Measurements from ENCODE around the gene PTPN12.
A peak's percentile ranks its signal among the peaks of the same experiment; 100 is the strongest.

PTPN12 gene

GRCh38 chr7:77524731-77525130 lies 12.4 kb upstream of the PTPN12 start:
- no peaks in the 10 kb centered on the region for H3K27me3 ChIP-seq (ENCODE audit: insufficient read depth, poor library complexity, severe bottlenecking)
- DNase-seq (ENCODE audit: low spot score) (no peak), ATAC-seq (ENCODE audit: low read depth) (no peak)
- no peak for TF ChIP-seq CTCF (IDR thresholded peaks at IDR 0.05; ENCODE audit: poor library complexity, severe bottlenecking)
- H3K4me3 ChIP-seq (ENCODE audit: severe bottlenecking): no peak overlapping the region
- peaks cover 5% of the 10 kb centered on the region for H3K4me1 ChIP-seq (ENCODE audit: insufficient read depth, poor library complexity, severe bottlenecking)
- no peaks in the 10 kb centered on the region for H3K9me3 ChIP-seq (ENCODE audit: severe bottlenecking)
- no peak overlapping the region for H3K27ac ChIP-seq (ENCODE audit: poor library complexity, severe bottlenecking)
- no peaks in the 10 kb centered on the region for H3K36me3 ChIP-seq (ENCODE audit: low read depth)

GRCh38 chr7:77525231-77525630 lies 11.9 kb upstream of the PTPN12 start:
- Histone ChIP-seq H3K4me3 (ENCODE audit: severe bottlenecking) (no peak overlapping the region), H3K36me3 (ENCODE audit: low read depth) (no peaks in the 10 kb centered on the region), H3K27ac (ENCODE audit: poor library complexity, severe bottlenecking) (no peak overlapping the region), H3K9me3 (ENCODE audit: severe bottlenecking) (no peaks in the 10 kb centered on the region), H3K27me3 (ENCODE audit: insufficient read depth, poor library complexity, severe bottlenecking) (no peaks in the 10 kb centered on the region), H3K4me1 (ENCODE audit: insufficient read depth, poor library complexity, severe bottlenecking) (peaks cover 5% of the 10 kb centered on the region)
- no peak for TF ChIP-seq CTCF (IDR thresholded peaks at IDR 0.05; ENCODE audit: poor library complexity, severe bottlenecking)
- peak; percentile 66; the same call in 2 of the 3 replicates for ATAC-seq (ENCODE audit: low read depth)
- DNase-seq (ENCODE audit: low spot score): no peak

GRCh38 chr7:77528368-77528767 lies 8.7 kb upstream of the PTPN12 start:
- H3K27ac ChIP-seq (ENCODE audit: poor library complexity, severe bottlenecking): no peak overlapping the region
- DNase-seq (ENCODE audit: low spot score): no peak
- H3K27me3 ChIP-seq (ENCODE audit: insufficient read depth, poor library complexity, severe bottlenecking): no peaks in the 10 kb centered on the region
- peak; percentile 59 for ATAC-seq (ENCODE audit: low read depth)
- H3K9me3 ChIP-seq (ENCODE audit: severe bottlenecking): no peaks in the 10 kb centered on the region
- no peaks in the 10 kb centered on the region for H3K36me3 ChIP-seq (ENCODE audit: low read depth)
- no peak overlapping the region for H3K4me3 ChIP-seq (ENCODE audit: severe bottlenecking)
- no peak for TF ChIP-seq CTCF (IDR thresholded peaks at IDR 0.05; ENCODE audit: poor library complexity, severe bottlenecking)
- peaks cover 5% of the 10 kb centered on the region for H3K4me1 ChIP-seq (ENCODE audit: insufficient read depth, poor library complexity, severe bottlenecking)

GRCh38 chr7:77529279-77529678 lies 7.8 kb upstream of the PTPN12 start:
- Histone ChIP-seq H3K4me3 (ENCODE audit: severe bottlenecking) (no peak overlapping the region), H3K9me3 (ENCODE audit: severe bottlenecking) (no peaks in the 10 kb centered on the region), H3K27me3 (ENCODE audit: insufficient read depth, poor library complexity, severe bottlenecking) (no peaks in the 10 kb centered on the region), H3K36me3 (ENCODE audit: low read depth) (no peaks in the 10 kb centered on the region), H3K27ac (ENCODE audit: poor library complexity, severe bottlenecking) (no peak overlapping the region), H3K4me1 (ENCODE audit: insufficient read depth, poor library complexity, severe bottlenecking) (peaks cover 5% of the 10 kb centered on the region)
- TF ChIP-seq CTCF (IDR thresholded peaks at IDR 0.05; ENCODE audit: poor library complexity, severe bottlenecking): no peak
- ATAC-seq (ENCODE audit: low read depth) (no peak), DNase-seq (ENCODE audit: low spot score) (no peak)

- H3K27me3 ChIP-seq (ENCODE audit: insufficient read depth, poor library complexity, severe bottlenecking): no peaks in the 10 kb centered on the region
- peaks cover 8% of the 10 kb centered on the region for H3K4me1 ChIP-seq (ENCODE audit: insufficient read depth, poor library complexity, severe bottlenecking)
- H3K36me3 ChIP-seq (ENCODE audit: low read depth): no peaks in the 10 kb centered on the region
- no peaks in the 10 kb centered on the region for H3K9me3 ChIP-seq (ENCODE audit: severe bottlenecking)
- no peak overlapping the region for H3K27ac ChIP-seq (ENCODE audit: poor library complexity, severe bottlenecking)
- DNase-seq (ENCODE audit: low spot score): no peak
- ATAC-seq (ENCODE audit: low read depth): no peak
- H3K4me3 ChIP-seq (ENCODE audit: severe bottlenecking): no peak overlapping the region
- no peak for TF ChIP-seq CTCF (IDR thresholded peaks at IDR 0.05; ENCODE audit: poor library complexity, severe bottlenecking)
Observed at GRCh38 chr7:77531038-77531437, 6.1 kb upstream of the PTPN12 start.

Measured in RWPE2 (cell line).